ENCODE results near the gene A3GALT2.
"Not testable (repeated sequence)": the region's sequence is repeated elsewhere in the genome, so short reads cannot be mapped to it uniquely, and the experiment has no call there.

A3GALT2 gene

DNA sequence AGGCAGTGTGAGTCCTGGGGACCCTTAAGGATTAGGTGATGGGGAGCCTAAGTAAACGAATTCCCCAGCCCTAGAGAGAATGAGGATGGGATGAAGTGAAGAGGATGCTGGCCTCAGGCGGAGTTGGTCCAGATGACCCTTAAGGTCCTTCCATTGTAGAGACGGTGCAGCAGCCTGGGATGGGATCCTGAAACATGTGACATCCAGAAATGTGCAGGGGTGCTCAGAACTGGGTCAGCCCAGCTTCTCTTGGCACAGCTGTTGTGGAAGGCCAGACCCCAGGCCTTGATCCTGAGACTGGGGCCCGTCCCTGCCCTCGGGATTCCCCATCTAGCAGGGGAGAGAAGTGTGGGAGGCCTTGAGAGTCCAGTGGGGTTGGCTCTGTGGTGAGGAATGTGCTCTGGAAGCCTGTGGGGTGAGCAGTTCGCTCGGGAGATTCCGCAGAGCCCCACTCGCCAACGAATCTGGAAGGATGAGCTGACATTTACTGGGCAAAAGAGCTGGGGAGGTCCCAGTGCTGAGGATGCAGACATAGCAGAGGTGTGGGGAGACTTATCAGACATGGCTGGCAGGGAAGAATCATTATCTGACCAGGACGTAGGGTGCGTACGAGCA, 28.1 kb downstream of the A3GALT2 start:
- no peaks in the 10 kb centered on the region for H3F3A ChIP-seq (ENCODE audit: insufficient read depth, low read length)
- no peak overlapping the region for H2AFZ ChIP-seq (ENCODE audit: low read length)
- H3K9me3 ChIP-seq (ENCODE audit: low read length): no peaks in the 10 kb centered on the region
- H3K9me2 ChIP-seq (ENCODE audit: low read depth, low read length): no peaks in the 10 kb centered on the region
- H3K27ac ChIP-seq (ENCODE audit: low read depth, low read length, poor library complexity, severe bottlenecking): no peak overlapping the region
- H3K27me3 ChIP-seq (ENCODE audit: insufficient read depth, low read length): peaks cover 5% of the 10 kb centered on the region; the same call in 1 of the 2 replicates
- H3K79me2 ChIP-seq (ENCODE audit: insufficient read depth, low read length): no peaks in the 10 kb centered on the region
- H4K20me1 ChIP-seq (ENCODE audit: insufficient read depth, low read length): no peaks in the 10 kb centered on the region
- H3K36me3 ChIP-seq (ENCODE audit: insufficient read depth, low read length): no peaks in the 10 kb centered on the region
- TF ChIP-seq EZH2 (IDR thresholded peaks at IDR 0.05; ENCODE audit: borderline replicate concordance, low read length): no peak
- TF ChIP-seq, protein P1, sequence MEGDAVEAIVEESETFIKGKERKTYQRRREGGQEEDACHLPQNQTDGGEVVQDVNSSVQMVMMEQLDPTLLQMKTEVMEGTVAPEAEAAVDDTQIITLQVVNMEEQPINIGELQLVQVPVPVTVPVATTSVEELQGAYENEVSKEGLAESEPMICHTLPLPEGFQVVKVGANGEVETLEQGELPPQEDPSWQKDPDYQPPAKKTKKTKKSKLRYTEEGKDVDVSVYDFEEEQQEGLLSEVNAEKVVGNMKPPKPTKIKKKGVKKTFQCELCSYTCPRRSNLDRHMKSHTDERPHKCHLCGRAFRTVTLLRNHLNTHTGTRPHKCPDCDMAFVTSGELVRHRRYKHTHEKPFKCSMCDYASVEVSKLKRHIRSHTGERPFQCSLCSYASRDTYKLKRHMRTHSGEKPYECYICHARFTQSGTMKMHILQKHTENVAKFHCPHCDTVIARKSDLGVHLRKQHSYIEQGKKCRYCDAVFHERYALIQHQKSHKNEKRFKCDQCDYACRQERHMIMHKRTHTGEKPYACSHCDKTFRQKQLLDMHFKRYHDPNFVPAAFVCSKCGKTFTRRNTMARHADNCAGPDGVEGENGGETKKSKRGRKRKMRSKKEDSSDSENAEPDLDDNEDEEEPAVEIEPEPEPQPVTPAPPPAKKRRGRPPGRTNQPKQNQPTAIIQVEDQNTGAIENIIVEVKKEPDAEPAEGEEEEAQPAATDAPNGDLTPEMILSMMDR (IDR thresholded peaks at IDR 0.05; ENCODE audit: low read length): no peak
- no peaks in the 10 kb centered on the region for H3K4me1 ChIP-seq (ENCODE audit: insufficient read depth, low read length, severe bottlenecking)
- no peak overlapping the region for H3K4me2 ChIP-seq (ENCODE audit: low read length)
- no peak overlapping the region for H3K9ac ChIP-seq (ENCODE audit: low read length)
- no peak overlapping the region for H3K4me3 ChIP-seq (ENCODE audit: low read depth, low read length, poor library complexity, severe bottlenecking)

DNA sequence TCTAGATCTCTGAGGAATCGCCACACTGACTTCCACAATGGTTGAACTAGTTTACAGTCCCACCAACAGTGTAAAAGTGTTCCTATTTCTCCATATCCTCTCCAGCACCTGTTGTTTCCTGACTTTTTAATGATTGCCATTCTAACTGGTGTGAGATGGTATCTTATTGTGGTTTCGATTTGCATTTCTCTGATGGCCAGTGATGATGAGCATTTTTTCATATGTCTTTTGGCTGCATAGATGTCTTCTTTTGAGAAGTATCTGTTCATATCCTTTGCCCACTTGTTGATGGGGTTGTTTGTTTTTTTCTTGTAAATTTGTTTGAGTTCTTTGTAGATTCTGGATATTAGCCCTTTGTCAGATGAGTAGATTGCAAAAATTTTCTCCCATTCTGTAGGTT, 30.3 kb downstream of the A3GALT2 start:
- H3K27ac ChIP-seq (ENCODE audit: low read depth, low read length, poor library complexity, severe bottlenecking); H3K4me2 ChIP-seq (ENCODE audit: low read length); H3K4me3 ChIP-seq (ENCODE audit: low read depth, low read length, poor library complexity, severe bottlenecking); H3K9me2 ChIP-seq (ENCODE audit: low read depth, low read length); H3K4me1 ChIP-seq (ENCODE audit: insufficient read depth, low read length, severe bottlenecking); H3K79me2 ChIP-seq (ENCODE audit: insufficient read depth, low read length); H3K27me3 ChIP-seq (ENCODE audit: insufficient read depth, low read length); H3K9ac ChIP-seq (ENCODE audit: low read length); H3K9me3 ChIP-seq (ENCODE audit: low read length); H3K36me3 ChIP-seq (ENCODE audit: insufficient read depth, low read length); H4K20me1 ChIP-seq (ENCODE audit: insufficient read depth, low read length); H3F3A ChIP-seq (ENCODE audit: insufficient read depth, low read length); H2AFZ ChIP-seq (ENCODE audit: low read length): not testable (repeated sequence)

DNA sequence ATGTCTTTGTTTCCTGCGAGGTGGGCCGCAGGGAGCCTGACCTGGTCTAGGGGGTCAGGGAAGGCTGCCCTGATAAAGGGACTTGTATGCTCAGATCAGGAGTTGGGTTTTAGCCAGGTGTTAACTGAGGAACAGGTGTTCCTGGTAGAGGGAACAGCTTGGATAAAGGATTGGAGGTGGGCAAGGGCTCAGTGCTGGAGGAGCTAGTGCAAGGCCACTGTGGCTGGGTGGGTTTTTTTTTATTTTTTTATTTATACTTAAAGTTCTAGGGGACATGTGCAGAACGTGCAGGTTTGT, 31.1 kb downstream of the A3GALT2 start:
- Histone ChIP-seq H3K4me3 (ENCODE audit: low read depth, low read length, poor library complexity, severe bottlenecking) (no peak overlapping the region), H3F3A (ENCODE audit: insufficient read depth, low read length) (no peaks in the 10 kb centered on the region), H4K20me1 (ENCODE audit: insufficient read depth, low read length) (no peaks in the 10 kb centered on the region), H3K9me2 (ENCODE audit: low read depth, low read length) (no peaks in the 10 kb centered on the region), H3K4me1 (ENCODE audit: insufficient read depth, low read length, severe bottlenecking) (no peaks in the 10 kb centered on the region), H3K79me2 (ENCODE audit: insufficient read depth, low read length) (no peaks in the 10 kb centered on the region), H3K9ac (ENCODE audit: low read length) (no peak overlapping the region), H3K36me3 (ENCODE audit: insufficient read depth, low read length) (no peaks in the 10 kb centered on the region), H2AFZ (ENCODE audit: low read length) (no peak overlapping the region), H3K4me2 (ENCODE audit: low read length) (no peak overlapping the region), H3K9me3 (ENCODE audit: low read length) (no peaks in the 10 kb centered on the region), H3K27ac (ENCODE audit: low read depth, low read length, poor library complexity, severe bottlenecking) (no peak overlapping the region), H3K27me3 (ENCODE audit: insufficient read depth, low read length) (peaks cover 5% of the 10 kb centered on the region; the same call in 1 of the 2 replicates)
- TF ChIP-seq EZH2 (IDR thresholded peaks at IDR 0.05; ENCODE audit: borderline replicate concordance, low read length): no peak
- TF ChIP-seq, protein P1 (IDR thresholded peaks at IDR 0.05; ENCODE audit: low read length): no peak

Measured in OCI-LY1 (cell line).